DMS153 treated with DMSO at 0.1 percent for 48 hours (cell line): ENCODE measurements around the gene TLR7.

Experiments
- DNase-seq: peaks from one replicate; lab custom pipeline; 2025; ENCODE audit not compliant: unreplicated experiment; lab: John Stamatoyannopoulos, UW

TLR7 gene

GRCh38 chrX:12890467-12890866 is 23.6 kb downstream of the TLR7 start:
- DNase-seq = no peak

GRCh38 chrX:12891171-12891570 is 24.3 kb downstream of the TLR7 start:
- no peak for DNase-seq

GRCh38 chrX:12891915-12892506 is 25.1 kb downstream of the TLR7 start:
- no peak for DNase-seq

GRCh38 chrX:12892716-12893115 is 25.8 kb downstream of the TLR7 start:
- DNase-seq = no peak

DNA sequence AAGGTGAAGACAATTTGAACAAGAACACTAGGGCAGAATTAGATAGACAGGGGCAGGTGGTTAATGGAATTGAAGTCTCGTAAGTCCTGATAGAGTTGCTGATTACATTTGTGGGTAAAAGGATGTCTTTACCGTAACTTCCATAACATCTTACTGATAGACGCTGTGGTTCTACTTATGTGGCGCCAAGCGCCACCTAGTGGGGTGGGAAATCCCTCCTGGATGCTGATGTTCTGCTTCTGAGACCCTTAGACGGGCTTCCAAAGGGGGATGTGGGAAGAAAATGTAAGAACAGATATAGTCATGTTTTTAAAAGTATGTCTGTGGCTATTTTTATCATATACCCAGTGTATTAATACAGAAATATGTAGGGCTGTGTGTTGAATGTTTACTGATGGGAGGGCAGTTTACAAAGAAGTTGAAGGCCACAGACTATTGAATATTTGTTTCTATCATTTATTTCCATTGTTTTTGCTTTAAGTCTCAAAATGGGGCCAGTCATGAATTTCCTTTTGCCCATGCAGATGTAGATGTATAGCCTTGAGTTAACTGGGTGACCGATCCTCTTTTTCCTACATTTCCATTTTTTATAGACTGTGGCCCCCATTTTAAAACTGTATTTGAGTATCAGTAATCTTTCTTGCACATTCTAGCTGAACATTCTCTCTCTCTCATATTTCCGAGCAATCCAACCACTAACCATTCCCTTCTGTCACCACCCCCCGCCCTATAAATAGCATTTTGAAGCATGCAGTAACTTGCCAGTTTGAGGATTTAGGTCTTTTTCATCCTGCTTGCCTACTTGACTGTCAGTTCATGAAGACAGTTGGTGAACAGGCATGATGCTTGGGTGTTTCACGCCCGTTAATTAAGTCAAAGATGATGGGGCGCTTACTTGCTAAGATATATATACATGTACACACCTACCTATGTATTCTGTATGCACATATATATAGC is 27.5 kb downstream of the TLR7 start:
- no peak for DNase-seq

GRCh38 chrX:12895866-12896265 is 29.0 kb downstream of the TLR7 start:
- DNase-seq = no peak

- DNase-seq = no peak
Observed at GRCh38 chrX:12896935-12897334, 30.1 kb downstream of the TLR7 start.

GRCh38 chrX:12898073-12898472 is 31.2 kb downstream of the TLR7 start:
- no peak for DNase-seq

GRCh38 chrX:12899506-12899905 is 32.6 kb downstream of the TLR7 start:
- DNase-seq = no peak

DNA sequence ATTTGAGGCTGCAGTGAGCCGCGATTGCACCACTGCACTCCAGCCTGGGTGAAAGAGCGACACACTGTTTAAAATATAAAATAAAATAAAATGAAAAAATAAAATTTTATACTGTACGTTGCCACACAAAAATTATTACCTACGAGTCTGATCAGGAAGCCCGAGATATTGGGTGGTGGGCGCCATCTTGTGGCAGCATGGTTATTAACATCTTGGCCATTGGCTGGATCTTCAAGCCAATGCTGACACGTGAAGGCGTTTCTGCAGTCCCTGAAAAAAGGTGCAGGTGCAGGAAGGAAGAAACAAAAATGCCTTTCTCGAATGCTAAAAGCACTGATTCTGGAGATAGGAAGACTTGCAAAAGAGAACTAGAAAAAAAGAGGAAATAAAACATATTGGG is 34.6 kb downstream of the TLR7 start:
- DNase-seq = peak; percentile 18

DNA sequence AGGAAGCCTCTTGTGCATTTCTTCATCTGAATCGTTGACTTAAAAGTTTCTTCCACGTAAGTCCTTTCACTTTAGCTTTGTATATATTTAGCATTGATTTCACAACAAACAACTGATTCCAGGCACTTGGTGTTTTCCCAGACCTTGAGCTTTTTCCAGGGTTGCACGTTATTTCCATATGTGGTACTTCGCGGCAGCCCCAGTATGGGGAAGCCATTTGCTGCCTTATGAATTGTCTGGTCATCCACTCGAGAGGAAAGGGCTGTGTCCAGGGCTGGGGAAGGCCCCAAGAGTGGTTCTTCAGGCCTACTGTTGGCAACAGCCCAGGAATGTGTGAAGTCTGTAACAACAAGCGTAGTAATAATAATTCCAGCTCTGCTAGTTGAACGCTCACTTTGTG is 36.8 kb downstream of the TLR7 start:
- DNase-seq = no peak

- no peak for DNase-seq
Observed at GRCh38 chrX:12906046-12906761, 39.3 kb downstream of the TLR7 start, which contains the start of gene TLR8. Gene TLR8, plus strand, starts transcription at chrX:12906620. Its CDS starts 87 bp downstream, at chrX:12906707.

GRCh38 chrX:12910423-12911121 is 43.7 kb downstream of the TLR7 start:
- no peak for DNase-seq

DNA sequence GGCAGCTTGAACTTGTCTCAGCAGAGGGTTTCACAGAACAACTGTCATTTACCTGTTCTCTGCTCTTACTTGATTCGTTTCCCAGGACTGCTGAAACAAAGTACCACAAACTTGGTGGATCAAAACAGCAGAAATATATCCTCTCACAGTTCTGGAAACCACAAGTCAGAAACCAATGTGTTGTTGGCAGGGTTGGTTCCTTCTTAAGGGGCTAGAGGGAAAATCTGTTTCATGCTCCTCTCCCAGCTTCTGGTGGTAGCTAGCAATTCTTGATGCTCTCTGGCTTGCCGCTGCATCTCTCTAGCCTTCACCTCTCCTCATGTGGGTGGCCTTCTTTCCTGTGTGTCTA is 44.2 kb downstream of the TLR7 start:
- DNase-seq = no peak

GRCh38 chrX:12912791-12913482 is 46.1 kb downstream of the TLR7 start:
- no peak for DNase-seq

DNA sequence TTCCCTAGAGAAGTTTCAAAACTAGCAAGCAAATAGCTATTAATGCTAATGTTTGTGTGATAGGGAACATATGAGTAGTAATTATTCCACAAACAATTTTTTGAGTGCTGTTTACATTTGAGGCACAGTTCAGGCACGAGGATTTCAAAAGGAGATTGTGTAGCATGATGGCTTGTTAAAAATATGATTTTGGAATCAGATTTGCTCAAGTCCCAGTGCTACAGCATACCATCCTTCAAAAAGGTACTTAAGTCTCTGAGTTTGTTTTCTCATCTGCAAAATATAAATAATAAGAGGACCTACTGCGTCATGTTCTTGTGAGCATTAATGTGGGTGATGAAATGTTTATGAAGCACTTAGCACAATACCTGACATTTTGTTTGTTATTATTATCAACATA is 50.9 kb downstream of the TLR7 start:
- no peak for DNase-seq

- DNase-seq = no peak
Observed at GRCh38 chrX:12919051-12919450, 52.2 kb downstream of the TLR7 start.

GRCh38 chrX:12919620-12920019 is 52.7 kb downstream of the TLR7 start:
- no peak for DNase-seq

DNA sequence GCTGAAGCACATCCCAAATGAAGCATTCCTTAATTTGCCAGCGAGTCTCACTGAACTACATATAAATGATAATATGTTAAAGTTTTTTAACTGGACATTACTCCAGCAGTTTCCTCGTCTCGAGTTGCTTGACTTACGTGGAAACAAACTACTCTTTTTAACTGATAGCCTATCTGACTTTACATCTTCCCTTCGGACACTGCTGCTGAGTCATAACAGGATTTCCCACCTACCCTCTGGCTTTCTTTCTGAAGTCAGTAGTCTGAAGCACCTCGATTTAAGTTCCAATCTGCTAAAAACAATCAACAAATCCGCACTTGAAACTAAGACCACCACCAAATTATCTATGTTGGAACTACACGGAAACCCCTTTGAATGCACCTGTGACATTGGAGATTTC is 54.1 kb downstream of the TLR7 start:
- no peak for DNase-seq

DNA sequence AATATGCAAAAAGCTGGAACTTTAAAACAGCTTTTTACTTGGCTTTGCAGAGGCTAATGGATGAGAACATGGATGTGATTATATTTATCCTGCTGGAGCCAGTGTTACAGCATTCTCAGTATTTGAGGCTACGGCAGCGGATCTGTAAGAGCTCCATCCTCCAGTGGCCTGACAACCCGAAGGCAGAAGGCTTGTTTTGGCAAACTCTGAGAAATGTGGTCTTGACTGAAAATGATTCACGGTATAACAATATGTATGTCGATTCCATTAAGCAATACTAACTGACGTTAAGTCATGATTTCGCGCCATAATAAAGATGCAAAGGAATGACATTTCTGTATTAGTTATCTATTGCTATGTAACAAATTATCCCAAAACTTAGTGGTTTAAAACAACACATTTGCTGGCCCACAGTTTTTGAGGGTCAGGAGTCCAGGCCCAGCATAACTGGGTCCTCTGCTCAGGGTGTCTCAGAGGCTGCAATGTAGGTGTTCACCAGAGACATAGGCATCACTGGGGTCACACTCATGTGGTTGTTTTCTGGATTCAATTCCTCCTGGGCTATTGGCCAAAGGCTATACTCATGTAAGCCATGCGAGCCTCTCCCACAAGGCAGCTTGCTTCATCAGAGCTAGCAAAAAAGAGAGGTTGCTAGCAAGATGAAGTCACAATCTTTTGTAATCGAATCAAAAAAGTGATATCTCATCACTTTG is 55.2 kb downstream of the TLR7 start:
- DNase-seq = no peak
